Measurements from ENCODE around the gene SMARCA2. TPM values are rescaled to one million over a fixed set of nuclear protein-coding genes. Genes with fewer than 3 reads are reported as not detected.

The SMARCA2 gene
- total RNA-seq, 1 donor from 2014 or later = 19.7 TPM

GRCh38 chr9:2151171-2151570, 136.0 kb downstream of the SMARCA2 start:
- Histone ChIP-seq H3K36me3 (ENCODE audit: control insufficient read depth, insufficient read depth, low read length) (no peaks in the 10 kb centered on the region), H3K4me3 (ENCODE audit: low read depth, low read length) (no peak overlapping the region), H3K27me3 (ENCODE audit: control insufficient read depth, insufficient read depth, low read length) (no peaks in the 10 kb centered on the region)
- FAIRE-seq (peak; percentile 18), DNase-seq (ENCODE audit: low read depth) (no peak)
- TF ChIP-seq, protein P1, sequence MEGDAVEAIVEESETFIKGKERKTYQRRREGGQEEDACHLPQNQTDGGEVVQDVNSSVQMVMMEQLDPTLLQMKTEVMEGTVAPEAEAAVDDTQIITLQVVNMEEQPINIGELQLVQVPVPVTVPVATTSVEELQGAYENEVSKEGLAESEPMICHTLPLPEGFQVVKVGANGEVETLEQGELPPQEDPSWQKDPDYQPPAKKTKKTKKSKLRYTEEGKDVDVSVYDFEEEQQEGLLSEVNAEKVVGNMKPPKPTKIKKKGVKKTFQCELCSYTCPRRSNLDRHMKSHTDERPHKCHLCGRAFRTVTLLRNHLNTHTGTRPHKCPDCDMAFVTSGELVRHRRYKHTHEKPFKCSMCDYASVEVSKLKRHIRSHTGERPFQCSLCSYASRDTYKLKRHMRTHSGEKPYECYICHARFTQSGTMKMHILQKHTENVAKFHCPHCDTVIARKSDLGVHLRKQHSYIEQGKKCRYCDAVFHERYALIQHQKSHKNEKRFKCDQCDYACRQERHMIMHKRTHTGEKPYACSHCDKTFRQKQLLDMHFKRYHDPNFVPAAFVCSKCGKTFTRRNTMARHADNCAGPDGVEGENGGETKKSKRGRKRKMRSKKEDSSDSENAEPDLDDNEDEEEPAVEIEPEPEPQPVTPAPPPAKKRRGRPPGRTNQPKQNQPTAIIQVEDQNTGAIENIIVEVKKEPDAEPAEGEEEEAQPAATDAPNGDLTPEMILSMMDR (IDR thresholded peaks at IDR 0.05; ENCODE audit: insufficient read depth, low read length, severe bottlenecking) = no peak

DNA sequence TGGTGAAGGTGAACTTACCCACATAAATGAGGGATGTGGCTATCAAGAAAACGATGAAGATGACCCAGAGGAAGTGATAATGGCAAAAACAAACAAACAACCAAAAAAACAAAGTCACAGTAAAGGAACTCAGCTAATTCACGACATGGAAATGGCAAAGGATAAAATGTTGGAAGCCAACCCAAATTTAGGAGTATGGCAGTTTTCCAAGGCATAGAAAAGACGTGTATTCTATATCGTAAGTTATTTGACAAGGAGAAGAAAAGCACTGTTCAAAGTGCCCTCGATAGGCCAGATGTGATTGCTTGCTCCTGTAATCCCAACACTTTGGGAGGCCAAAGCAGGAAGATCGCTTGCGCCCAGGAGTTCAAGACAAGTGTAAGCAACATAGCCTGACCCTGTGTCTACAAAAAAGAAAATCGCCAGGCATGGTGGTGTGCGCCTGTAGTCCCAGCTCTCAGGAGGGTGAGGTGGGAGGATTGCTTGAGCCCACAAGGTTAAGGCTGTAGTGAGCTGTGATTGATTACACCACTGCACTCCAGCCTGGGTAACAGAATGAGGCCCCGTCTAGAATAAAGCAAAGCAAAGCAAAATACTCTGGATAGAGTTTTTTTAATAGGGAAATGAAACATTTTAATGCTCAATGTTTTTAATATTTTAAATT, 138.0 kb downstream of the SMARCA2 start:
- FAIRE-seq (no peak), DNase-seq (ENCODE audit: low read depth) (no peak)
- H3K4me3 ChIP-seq (ENCODE audit: low read depth, low read length) = no peak overlapping the region
- H3K27me3 ChIP-seq (ENCODE audit: control insufficient read depth, insufficient read depth, low read length) = no peaks in the 10 kb centered on the region
- no peaks in the 10 kb centered on the region for H3K36me3 ChIP-seq (ENCODE audit: control insufficient read depth, insufficient read depth, low read length)
- TF ChIP-seq, protein P1 (IDR thresholded peaks at IDR 0.05; ENCODE audit: insufficient read depth, low read length, severe bottlenecking) = no peak

DNA sequence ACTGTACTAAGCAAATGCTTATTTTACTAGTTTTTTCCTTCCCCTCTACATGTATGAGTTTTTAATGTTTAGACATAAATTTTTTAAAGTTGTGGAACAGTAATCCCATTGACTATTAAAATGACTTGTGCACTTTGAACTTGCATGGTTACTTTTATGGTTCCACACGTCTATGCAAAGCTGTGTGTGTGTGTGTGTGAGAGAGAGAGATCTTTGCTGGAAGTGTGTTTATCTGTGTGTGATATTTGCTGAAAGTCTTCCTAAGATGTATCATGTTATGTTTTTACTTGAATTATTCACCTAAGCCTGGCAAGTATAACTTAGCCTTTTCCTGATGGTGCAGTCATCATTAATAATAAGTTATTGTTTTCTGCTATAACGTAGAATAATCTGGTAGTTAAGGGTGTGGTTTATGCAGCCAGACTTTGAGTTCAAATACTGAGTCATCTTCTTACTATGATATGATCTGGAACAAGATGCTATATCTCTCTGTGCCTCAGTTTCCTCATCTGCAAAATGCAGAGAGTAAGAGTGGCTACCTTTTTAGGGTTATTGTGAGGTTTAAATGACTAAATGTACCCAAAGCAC, 138.6 kb downstream of the SMARCA2 start:
- Histone ChIP-seq H3K27me3 (ENCODE audit: control insufficient read depth, insufficient read depth, low read length) (no peaks in the 10 kb centered on the region), H3K4me3 (ENCODE audit: low read depth, low read length) (no peak overlapping the region), H3K36me3 (ENCODE audit: control insufficient read depth, insufficient read depth, low read length) (no peaks in the 10 kb centered on the region)
- DNase-seq (ENCODE audit: low read depth) = peak; percentile 64
- TF ChIP-seq, protein P1 (IDR thresholded peaks at IDR 0.05; ENCODE audit: insufficient read depth, low read length, severe bottlenecking) = no peak
- FAIRE-seq = no peak

- TF ChIP-seq, protein P1 (IDR thresholded peaks at IDR 0.05; ENCODE audit: insufficient read depth, low read length, severe bottlenecking) = no peak
- FAIRE-seq (no peak), DNase-seq (ENCODE audit: low read depth) (no peak)
- no peaks in the 10 kb centered on the region for H3K27me3 ChIP-seq (ENCODE audit: control insufficient read depth, insufficient read depth, low read length)
- no peak overlapping the region for H3K4me3 ChIP-seq (ENCODE audit: low read depth, low read length)
- H3K36me3 ChIP-seq (ENCODE audit: control insufficient read depth, insufficient read depth, low read length) = no peaks in the 10 kb centered on the region
Observed at GRCh38 chr9:2154731-2155130, 139.6 kb downstream of the SMARCA2 start.

DNA sequence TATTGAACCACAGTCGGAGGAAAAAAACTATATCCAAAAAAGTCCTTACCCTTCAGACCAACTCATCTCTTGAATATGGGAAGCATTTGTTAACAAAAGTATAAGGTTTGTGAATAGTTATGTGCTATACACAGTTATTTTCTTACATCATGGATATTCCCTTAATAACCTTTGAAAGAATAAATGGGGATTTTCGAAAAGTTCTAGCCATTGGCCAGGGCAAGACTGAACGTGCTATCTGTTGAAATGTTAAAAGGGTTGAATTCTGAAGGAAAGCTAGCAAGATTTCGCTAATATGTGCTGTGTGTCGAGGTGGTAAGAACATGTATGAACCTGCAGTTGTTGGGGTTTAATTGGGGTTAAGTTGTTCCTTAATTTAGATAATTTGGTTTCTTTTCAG, 140.8 kb downstream of the SMARCA2 start:
- DNase-seq (ENCODE audit: low read depth) = peak; percentile 43
- TF ChIP-seq, protein P1 (IDR thresholded peaks at IDR 0.05; ENCODE audit: insufficient read depth, low read length, severe bottlenecking) = no peak
- no peaks in the 10 kb centered on the region for H3K36me3 ChIP-seq (ENCODE audit: control insufficient read depth, insufficient read depth, low read length)
- FAIRE-seq = no peak
- H3K27me3 ChIP-seq (ENCODE audit: control insufficient read depth, insufficient read depth, low read length) = no peaks in the 10 kb centered on the region
- no peak overlapping the region for H3K4me3 ChIP-seq (ENCODE audit: low read depth, low read length)
